Loucy (cell line): ENCODE data around the gene SLC17A6.

ENCODE experiments used
- EZH2phosphoT487 ChIP-seq: fragments of 200-600 bp; IDR thresholded peaks from 2 replicates; pipeline ENCODE4 v1.6.1; 2018; ENCODE audit warnings: antibody characterized with exemption, mild to moderate bottlenecking, moderate library complexity, borderline replicate concordance
- TF ChIP-seq, protein P1 (sequence below): fragments of 200-600 bp; sonication (generic); conservative IDR thresholded peaks from 2 replicates; pipeline ENCODE4 v1.5.1; 2014; ENCODE audit warnings: mild to moderate bottlenecking, antibody characterized with exemption, low read length

DNA sequence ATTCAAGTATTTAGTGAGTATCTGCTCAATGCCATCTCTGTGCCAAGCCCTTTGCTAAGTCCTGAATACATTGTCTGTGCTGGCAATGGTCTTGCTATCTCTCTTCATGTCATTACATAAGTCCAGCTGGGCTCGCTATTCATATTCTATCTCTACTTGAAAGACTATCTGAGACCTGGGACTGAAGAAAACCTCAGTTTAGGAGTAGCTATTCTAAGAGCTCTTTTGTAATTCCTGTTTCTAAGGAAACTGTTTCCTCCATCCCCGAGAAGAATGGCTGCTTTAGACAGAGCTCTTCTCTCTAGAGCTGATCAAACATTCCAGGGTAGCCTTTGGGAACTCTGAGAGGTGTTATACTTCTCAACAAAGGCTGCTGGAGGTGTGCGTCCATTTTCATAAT lies 33.0 kb downstream of the SLC17A6 start:
- TF ChIP-seq, protein P1, sequence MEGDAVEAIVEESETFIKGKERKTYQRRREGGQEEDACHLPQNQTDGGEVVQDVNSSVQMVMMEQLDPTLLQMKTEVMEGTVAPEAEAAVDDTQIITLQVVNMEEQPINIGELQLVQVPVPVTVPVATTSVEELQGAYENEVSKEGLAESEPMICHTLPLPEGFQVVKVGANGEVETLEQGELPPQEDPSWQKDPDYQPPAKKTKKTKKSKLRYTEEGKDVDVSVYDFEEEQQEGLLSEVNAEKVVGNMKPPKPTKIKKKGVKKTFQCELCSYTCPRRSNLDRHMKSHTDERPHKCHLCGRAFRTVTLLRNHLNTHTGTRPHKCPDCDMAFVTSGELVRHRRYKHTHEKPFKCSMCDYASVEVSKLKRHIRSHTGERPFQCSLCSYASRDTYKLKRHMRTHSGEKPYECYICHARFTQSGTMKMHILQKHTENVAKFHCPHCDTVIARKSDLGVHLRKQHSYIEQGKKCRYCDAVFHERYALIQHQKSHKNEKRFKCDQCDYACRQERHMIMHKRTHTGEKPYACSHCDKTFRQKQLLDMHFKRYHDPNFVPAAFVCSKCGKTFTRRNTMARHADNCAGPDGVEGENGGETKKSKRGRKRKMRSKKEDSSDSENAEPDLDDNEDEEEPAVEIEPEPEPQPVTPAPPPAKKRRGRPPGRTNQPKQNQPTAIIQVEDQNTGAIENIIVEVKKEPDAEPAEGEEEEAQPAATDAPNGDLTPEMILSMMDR = no peak
- no peak for TF ChIP-seq EZH2phosphoT487
